ENCODE measurements around the gene KCNIP3.

GRCh38 chr2:95266781-95267430, 30.2 kb upstream of the KCNIP3 start:
- TF ChIP-seq MEIS2 (IDR thresholded peaks at IDR 0.05; ENCODE audit: partially characterized antibody) (no peak), EZH2 (IDR thresholded peaks at IDR 0.05; ENCODE audit: borderline replicate concordance, low read depth, low read length) (no peak), TCF7 (IDR thresholded peaks at IDR 0.05; ENCODE audit: borderline replicate concordance) (no peak), GABPB1 (CRISPR knock-in tag; IDR thresholded peaks at IDR 0.05) (no peak), TBP (optimal IDR thresholded peaks at IDR 0.05; ENCODE audit: low read depth, low read length) (no peak), ARHGAP35 (IDR thresholded peaks at IDR 0.05; ENCODE audit: partially characterized antibody) (no peak), MAFK (IDR thresholded peaks at IDR 0.05; ENCODE audit: low read length) (no peak), ERF (CRISPR knock-in tag; IDR thresholded peaks at IDR 0.05) (no peak)
- TF ChIP-seq, protein P1, sequence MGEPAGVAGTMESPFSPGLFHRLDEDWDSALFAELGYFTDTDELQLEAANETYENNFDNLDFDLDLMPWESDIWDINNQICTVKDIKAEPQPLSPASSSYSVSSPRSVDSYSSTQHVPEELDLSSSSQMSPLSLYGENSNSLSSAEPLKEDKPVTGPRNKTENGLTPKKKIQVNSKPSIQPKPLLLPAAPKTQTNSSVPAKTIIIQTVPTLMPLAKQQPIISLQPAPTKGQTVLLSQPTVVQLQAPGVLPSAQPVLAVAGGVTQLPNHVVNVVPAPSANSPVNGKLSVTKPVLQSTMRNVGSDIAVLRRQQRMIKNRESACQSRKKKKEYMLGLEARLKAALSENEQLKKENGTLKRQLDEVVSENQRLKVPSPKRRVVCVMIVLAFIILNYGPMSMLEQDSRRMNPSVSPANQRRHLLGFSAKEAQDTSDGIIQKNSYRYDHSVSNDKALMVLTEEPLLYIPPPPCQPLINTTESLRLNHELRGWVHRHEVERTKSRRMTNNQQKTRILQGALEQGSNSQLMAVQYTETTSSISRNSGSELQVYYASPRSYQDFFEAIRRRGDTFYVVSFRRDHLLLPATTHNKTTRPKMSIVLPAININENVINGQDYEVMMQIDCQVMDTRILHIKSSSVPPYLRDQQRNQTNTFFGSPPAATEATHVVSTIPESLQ (CRISPR knock-in tag; IDR thresholded peaks at IDR 0.05), result no peak
- TF ChIP-seq, protein P2, sequence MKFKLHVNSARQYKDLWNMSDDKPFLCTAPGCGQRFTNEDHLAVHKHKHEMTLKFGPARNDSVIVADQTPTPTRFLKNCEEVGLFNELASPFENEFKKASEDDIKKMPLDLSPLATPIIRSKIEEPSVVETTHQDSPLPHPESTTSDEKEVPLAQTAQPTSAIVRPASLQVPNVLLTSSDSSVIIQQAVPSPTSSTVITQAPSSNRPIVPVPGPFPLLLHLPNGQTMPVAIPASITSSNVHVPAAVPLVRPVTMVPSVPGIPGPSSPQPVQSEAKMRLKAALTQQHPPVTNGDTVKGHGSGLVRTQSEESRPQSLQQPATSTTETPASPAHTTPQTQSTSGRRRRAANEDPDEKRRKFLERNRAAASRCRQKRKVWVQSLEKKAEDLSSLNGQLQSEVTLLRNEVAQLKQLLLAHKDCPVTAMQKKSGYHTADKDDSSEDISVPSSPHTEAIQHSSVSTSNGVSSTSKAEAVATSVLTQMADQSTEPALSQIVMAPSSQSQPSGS (CRISPR knock-in tag; IDR thresholded peaks at IDR 0.05), result no peak

Measured in K562 (cell line).